NOMO-1 treated with DMSO at 0.1 percent for 48 hours (cell line): ENCODE data around the gene GSG1.
"Not testable (repeated sequence)": the region's sequence is repeated elsewhere in the genome, so short reads cannot be mapped to it uniquely, and the experiment has no call there.

Source experiments
- DNase-seq: peaks from one replicate; lab custom pipeline; 2025; ENCODE audit not compliant: unreplicated experiment; lab: John Stamatoyannopoulos, UW

Gene GSG1

GRCh38 chr12:13062669-13063068 lies 40.8 kb downstream of the GSG1 start:
- no peak for DNase-seq

DNA sequence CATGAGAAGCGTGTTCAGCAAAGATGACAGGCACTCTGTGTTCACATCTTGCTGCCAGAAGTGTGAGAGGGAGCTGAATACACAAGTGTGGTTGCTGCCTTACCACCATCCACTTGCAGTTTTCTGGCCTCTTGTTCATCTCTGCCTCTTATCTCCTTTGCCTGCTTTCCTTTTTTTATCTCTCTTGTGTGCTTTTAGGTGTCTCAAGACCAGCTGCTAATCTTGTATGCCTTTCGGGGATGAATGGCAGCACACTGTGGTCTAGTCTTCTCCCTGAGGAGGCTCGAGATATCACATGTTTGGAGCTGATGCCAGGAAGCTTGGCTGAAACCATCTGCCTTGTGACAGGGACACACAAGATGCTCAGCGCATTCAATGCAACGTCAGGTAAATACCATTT lies 42.1 kb downstream of the GSG1 start:
- no peak for DNase-seq

- no peak for DNase-seq
These were observed 42.9 kb downstream of the GSG1 start for GRCh38 chr12:13060581-13060980.

DNA sequence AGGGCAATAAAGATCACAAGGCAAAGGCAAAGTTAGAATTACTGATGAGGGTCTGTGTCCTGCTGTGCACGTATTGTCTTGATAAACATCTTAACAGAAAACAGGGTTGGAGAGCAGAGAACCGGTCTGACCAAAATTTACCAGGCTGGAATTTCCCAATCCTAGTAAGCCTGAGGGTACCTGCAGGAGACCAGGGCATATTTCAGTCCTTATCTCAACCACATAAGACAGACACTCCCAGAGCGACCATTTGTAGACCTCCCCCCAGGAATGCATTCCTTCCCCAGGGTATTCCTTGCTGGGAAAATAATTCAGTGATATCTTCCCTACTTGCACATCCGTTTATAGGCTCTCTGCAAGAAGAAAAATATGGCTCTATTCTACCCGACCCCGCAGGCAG lies 49.9 kb downstream of the GSG1 start:
- DNase-seq: not testable (repeated sequence)

GRCh38 chr12:13052421-13052820 lies 51.0 kb downstream of the GSG1 start:
- DNase-seq: no peak

DNA sequence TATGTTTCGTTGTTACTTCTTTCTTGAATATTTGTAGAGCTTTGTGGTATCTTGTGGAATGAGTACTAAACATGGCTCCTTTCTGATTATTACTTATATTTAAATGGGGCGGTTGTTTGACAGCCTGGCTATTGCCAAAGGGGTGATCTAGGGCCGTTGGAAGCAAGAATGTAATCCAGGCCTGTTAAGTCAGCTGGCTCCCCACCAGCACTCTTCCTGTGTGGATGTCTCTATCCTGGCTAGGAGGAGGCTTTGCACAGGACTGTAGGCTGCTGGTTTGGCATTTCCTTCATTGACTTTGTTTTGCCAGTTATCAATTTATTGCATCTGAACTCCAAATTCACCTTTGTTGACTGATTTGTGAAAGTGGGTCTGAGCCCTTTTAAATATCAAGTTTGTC lies 53.7 kb downstream of the GSG1 start:
- DNase-seq: no peak

- no peak for DNase-seq
These were observed 56.5 kb downstream of the GSG1 start for GRCh38 chr12:13046964-13047363.

GRCh38 chr12:13045816-13046215 lies 57.7 kb downstream of the GSG1 start:
- DNase-seq: no peak

DNA sequence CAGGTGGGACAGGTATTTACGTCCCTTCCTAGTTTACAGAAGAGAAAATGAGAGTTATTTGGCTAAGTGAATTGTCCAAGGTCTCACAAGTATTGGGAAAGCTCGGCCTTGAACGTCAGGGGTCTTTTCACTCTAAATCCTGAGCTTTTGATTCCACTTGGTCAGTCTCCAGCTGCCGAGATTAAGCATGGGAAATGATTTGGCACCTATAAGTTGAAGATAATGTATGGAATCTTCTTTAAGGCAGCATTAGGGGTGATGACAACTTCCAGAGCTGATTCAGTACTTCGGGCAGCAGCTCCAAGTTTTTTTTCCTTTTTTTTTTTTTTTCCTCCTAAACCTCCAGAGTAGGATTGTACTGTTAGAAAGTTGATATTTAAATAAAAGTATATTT lies 58.6 kb downstream of the GSG1 start:
- DNase-seq: no peak

DNA sequence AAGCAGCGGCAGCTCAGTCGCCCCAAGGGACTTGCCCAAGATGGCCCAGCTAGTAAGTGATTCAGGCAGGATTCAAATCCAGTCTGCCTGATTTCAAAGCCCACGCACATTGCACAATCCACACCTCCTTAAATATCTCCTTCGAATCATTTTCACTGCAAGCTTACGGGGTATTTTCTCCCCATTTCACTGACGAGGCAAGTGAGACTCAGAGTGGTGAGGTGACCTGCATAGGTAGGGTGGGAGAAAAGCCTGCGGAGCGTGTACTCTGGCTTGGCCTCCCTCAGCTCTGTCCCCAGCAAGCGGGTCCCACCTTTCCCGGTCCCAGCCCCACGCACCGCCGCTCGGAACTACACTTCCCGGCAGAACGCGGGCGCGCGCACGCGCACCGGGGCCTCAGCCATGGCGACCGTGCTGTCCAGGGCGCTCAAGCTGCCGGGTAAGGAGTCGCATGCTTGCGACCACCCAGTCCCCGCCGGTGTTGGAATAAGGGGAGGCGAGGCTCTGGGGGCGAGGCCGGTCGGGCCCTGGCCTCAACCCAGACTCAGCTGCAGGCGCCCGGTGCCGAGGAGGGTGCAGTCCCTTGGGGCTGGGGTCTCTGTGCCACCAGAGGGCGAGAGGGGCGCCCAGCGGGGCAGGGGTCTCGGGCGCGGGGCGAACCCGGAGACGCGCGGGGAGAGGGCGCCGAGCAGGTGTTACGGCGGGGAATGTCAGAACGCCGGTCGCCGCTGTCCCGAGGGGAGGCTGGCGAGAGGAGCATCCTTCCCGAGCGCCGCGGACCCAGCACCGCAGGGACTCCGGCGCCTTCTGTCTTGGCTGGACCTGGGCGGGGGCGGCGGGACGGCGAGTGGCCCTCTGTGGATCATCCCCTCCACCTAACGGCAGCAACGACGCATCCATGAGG lies 59.2 kb downstream of the GSG1 start, which contains the start of gene FAM234B:
TSS of gene FAM234B (plus strand) at position 380 of the 904 bp plus-strand sequence. CDS start at position 403, 23 bp downstream.
- DNase-seq: peak; percentile 49

DNA sequence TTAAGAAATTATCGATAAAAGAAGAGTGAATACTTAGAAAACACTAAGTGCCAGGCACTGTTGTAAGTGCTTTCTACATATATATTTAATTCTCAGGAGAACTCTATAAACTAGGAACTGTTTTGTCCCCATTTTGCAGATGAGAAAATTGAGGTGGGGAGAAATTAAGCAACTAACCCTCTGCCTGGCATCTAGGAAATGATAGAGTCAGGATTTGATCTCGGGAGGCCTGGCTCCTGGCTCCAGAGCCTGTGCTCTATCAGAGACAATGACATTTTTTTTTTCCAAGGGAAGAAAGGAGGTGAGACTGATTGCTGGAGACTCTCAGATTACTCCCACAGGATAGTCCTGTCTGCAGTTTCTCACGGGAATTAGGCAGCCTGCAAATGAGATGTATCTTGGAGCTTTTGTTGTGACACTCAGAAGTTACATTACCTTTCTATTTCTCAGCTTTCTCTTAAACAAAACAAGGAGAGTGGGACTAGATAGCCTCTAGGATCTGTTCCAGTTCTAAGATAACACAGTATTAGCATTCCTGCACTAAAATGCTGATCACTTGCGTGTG lies 60.7 kb downstream of the GSG1 start:
- DNase-seq: no peak

- no peak for DNase-seq
These were observed 62.2 kb downstream of the GSG1 start for GRCh38 chr12:13041224-13041623.

- DNase-seq: peak; percentile 15
These were observed 64.0 kb downstream of the GSG1 start for GRCh38 chr12:13039328-13039956.

DNA sequence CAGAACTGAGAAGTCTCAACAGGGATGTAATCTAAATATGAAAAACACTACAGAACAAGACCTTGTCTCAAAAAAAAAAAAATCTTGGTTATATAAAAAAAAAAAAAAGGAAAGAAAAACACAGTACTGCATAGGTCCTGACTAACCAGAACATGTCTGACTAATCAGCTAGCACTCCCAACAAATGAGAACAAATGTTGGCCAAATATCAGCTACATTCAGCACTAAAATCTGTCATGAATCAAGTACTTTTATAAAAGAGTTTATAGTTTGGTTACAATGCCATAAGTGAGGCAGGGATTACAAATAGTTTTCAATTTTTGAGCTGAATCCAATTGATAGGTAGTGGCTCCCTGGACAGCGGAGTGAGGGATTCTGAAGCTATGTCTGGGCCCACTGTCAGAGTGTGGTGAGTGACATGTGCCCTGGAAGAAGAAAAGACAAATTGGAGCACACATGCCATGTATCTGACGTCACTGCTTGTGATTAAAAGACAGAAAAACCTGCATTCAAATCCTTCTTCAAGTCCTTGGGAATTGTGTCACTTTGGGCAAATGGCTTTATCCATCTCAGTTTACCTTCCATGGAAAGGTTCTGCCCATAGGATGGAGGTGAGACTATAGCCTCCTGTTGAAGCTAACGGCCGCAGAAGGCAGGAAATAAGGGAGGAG lies 64.8 kb downstream of the GSG1 start:
- no peak for DNase-seq

DNA sequence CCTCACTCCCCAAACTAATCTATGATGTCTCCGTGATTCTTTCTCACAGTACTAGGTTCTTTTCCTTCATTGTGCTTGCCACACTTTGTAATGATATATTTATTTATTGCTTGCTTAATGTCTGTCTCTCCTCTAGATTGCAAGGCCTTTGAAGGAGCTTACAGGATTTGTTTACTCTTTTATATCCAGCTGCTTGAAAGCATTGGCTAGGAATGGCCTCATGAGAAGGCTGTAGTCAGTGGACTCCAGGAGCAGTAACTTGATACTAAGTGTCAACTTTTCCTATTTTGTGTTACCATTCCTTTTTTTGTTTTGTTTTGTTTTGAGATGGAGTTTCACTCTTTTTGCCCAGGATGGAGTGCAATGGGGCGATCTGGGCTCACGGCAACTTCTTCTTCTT lies 66.6 kb downstream of the GSG1 start:
- DNase-seq: no peak

GRCh38 chr12:13035335-13035734 lies 68.1 kb downstream of the GSG1 start:
- not testable (repeated sequence) for DNase-seq
